Activated CD4-positive, alpha-beta T cell treated with anti-CD3 and anti-CD28 coated beads, Interleukin-2, amount 50 U/mL, for 24 hours (primary cell): ENCODE measurements around the gene PRDX5.
"Not testable (repeated sequence)": the region's sequence is repeated elsewhere in the genome, so short reads cannot be mapped to it uniquely, and the experiment has no call there.

Experiments
- DNase-seq, 2 donors: peaks; one replicate each; pipeline ENCODE4 v3.0.0-alpha.2; 2020; ENCODE audit warnings: low read depth in 1 of 2, low spot score in 1 of 2

The PRDX5 gene

DNA sequence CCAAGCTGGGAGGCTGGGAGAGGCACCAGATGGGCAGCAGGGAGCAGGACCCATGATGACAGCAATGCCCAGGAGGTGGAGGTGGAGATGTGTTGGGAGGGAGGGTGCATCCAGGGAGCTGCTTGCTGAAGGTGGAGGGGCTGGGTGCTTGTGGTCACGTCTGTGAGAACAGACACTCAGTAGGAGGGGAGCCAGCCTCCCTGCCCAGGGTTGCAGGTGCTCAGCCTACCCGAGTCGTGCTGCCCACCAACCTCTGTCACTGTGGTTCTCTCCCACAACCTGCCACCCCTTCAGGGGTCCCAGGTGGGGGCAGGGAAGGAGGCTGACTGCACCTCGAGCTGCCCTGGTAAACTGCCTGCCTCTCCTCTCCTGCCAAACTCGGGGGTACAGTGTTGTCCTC is 5.5 kb downstream of the PRDX5 start:
- DNase-seq = no peak

DNA sequence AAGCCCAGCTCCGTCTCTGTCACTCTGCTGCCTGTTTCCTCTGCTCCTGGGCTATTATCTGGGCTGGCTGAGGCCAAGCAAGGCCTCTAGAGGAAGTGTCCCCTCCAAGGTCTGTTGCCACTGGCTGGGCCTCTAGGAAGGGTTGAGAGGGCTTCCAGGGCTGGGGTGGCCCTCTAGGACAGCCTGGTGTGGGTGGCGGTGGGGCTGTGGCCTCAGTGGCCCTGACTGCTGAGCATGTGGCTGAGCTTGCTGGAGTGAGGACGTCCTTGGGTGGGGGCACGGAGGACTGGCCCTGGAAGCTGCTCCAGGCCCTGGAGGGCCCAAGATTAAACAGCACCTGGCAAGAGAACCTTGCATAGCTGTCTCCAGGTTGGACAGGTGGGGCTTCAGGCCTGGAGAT is 6.1 kb downstream of the PRDX5 start:
- not testable (repeated sequence) for DNase-seq

DNA sequence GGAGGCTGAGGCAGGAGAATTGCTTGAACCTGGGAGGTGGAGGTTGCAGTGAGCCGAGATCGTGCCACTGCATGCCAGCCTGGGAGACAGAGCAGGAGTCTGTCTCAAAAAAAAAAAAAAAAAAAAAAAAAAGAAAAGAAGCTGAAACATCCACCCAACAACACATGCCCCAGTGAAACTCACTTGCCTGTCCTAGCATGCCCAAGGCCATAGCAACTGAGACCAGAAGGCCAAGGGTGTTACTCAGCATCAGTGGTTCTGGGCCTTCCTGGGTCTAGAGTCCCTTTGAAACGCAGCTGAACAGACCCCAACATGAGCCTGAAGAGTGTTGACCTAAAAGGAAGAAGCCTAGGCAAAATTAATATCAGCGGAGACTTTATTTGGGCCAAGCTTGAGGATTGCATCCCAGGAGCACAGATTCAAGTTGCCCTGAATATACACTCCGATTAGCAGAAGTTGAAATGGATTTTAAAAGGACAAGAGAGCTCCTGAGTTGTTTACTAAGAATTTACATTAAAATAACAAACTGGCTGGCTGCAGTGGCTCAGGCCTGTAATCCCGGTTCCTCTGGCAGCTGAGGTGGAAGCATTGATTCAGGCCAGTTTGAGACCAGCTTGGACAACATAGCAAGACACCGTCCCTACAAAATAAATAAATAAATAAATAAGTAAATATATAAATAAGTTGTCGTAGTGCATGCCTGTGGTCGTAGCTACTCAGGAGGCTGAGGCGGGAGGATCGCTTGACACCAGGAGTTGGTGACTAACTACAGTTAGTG is 7.0 kb downstream of the PRDX5 start:
- no peak for DNase-seq

DNA sequence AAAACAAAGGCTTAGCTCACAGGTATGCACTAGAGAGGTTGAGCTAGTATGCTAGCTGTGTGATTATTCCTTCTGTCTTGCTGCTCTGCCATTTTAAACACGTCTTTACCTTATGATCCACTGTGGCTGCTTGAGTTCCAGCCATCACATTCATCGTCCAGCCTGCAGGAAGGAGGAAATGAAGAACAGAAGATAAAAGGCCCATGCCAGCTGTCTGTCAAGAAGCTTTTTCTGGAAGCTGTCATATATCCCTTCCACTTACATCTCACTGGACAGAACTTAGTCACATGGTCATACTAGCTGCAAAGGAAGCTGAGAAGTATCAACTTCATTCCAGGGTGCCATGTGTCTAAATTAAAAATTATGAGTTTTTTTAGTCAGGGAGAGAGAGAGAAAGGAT is 9.5 kb downstream of the PRDX5 start:
- DNase-seq = no peak

DNA sequence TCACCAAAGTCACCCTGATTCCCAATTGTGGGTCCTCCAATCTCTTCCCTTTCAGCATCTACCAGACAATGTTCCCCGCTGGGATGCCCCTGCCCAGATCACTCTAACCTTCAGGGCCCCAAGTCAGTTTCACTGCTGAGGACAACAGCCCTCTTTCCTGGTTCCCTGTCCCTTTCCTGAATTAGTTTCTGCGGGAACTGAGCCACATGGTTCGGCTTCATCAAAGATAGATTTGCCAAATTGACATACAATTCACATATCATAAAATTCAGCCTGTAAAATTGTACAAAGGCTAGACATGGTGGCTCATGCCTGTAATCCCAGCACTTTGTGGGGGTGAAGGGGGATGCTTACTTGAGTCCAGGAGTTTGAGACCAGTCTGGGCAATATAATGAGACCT is 10.1 kb downstream of the PRDX5 start:
- DNase-seq = no peak

DNA sequence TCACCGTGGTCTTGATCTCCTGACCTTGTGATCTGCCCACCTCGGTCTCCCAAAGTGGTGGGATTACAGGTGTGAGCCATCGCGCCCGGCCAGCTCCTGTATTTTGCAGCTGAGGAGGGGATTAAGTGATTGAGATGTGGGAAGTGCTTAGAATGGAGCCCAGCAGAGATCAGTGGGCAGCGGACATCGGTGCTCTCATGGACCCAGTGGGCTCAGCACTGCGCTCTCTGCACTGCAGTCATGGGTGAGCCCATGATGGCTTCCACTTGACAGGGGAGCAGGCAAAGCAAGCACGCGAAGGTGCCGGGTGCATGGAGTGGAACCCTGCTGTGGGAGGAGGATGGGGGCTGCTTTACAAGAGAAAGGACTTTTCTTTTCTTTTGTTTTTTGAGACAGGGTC is 13.0 kb downstream of the PRDX5 start:
- no peak for DNase-seq

DNA sequence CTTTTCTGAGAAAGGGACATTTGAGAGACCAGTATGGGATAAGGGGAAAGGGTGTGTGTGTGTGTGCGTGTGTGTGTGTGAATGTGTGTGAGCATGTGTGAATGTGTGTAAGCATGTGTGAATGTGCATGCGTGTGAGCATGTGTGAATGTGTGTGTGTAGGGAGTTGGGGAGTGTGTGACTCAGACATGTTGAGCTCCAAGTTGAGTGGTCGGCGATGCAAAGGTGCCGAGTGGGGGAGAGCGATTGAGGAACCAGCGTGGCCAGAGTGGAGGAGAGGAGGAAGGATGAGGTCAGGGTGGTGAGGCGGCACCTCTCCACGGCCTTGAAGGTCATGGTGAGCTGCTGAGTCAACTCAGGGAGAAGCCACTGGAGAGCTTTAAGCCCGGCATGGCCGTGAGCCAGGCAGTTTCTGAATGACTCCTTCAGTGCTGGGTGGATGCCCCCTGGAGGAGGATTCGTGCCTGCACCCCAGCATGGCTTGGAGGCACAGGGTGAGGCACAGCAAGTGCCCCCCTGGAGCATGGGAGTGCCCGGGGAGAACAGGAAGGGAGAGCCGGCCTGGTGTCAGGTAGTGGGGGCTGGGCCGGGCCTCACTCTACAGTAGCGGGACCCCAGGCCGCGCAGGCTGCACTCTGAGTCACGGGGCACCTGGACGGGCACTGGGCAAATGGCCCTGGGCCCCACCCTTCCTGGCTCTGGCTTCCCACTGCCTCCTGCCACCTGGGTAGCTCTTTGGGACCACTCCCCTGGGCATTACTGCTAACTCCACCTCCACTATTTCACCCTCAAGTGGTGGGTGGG is 13.8 kb downstream of the PRDX5 start:
- DNase-seq = peak; percentile 31 to 54

DNA sequence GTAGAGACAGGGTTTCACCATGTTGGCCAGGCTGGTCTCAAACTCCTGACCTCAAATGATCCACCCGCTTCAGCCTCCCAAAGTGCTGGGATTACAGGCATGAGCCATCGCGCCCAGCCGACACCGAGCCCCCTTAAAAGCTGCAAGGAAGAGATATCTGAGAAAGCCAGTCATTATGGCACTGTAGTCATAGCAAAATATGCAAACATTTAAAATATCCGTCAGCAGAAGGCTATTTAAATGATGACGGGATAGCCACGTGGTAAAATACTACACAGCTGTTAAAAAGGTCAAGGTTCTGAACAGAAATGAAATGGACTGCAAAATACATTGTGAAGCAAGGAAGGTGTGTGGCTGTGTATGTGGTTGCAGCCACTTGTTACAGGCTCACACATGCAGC is 15.6 kb downstream of the PRDX5 start:
- no peak for DNase-seq

DNA sequence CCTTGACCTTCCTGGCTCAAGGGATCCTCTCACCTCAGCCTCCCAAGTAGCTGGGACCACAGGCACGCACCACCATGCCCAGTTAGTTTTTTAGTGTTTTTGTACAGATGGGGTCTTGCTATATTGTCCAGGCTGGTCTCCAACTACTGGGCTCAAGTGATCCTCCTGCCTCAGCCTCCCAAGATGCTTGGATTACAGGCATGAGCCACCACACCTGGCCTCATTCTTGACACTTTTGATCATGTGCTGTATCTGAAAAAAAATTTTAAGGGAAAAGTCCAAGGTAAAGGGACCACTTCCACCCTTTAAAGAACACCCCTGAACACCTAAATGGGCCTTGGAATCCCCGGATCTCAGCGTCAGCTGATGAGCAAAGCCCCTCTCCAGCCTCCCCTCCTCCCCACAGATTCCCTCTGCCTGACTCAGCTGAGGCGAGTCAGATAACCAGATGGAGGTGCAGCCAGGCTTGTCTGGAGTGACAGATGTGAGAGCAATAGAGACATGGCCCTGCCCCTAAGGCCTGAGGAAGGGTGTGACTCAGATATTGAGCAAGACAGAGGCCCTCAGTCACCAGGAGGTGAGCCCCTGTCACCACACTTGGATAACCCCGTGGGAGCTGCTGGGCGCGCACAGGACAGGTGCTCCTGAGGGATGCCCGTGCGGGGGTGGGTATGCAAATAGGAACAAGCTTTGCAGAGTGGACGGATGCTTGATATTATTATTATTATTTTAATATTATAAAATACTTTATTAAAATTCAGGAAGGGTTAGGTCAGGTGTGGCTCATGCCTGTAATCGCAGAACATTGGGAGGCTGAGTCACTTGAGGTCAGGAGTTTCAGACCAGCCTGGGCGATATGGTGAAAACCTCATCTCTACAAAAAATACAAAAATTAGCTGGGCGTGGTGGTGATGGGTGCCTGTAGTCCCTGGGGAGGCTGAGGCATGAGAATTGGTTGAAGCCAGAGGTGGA is 17.1 kb downstream of the PRDX5 start:
- no peak for DNase-seq

DNA sequence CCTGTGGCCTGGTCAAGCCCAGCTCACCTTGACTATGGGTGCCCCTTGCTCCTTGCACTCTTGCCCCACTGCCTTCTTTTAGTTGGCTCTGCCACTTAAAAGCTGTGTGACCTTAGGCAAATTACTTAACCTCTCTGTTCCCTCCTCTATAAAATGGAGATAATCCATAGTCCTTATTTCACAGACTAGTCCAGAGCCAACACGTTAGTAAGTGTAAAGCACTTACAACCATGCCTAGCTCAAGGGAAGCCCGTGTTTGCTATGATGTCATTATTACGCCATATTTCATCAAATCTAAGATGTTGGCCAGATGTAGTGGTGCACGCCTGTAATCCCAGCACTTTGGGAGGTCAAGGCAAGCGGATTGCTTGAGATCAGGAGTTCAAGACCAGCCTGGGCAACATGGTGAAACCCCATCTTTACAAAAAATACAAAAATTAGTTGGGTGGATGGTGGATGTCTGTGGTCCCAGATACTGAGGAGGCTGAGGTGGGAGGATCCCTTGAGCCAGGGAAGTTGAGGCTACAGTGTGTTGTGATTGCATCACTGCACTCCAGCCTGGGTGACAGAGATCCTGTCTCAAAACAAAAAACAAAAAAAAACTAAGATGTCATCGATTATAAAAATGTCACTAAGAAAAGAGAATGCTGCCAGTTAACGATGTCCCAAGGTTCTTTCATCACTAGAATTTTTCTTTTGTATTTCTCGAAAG is 19.8 kb downstream of the PRDX5 start:
- DNase-seq = no peak

DNA sequence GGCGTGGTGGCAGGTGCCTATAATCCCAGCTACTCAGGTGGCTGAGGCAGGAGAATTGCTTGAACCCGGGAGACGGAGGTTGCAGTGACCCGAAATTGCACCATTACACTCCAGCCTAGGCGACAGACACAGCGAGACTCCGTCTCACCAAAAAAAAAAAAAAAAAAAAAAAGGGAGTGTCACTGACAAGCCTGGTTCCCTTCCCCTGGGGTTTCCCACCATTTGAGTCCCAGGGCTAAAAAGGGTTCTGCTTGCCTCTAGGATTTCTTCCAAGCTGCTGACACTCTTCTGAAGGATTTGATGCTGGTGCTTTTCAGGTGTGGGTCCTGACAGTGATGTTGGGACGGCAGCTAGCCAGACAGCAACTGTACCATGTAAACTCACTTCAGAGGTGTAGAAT is 20.8 kb downstream of the PRDX5 start:
- no peak for DNase-seq

DNA sequence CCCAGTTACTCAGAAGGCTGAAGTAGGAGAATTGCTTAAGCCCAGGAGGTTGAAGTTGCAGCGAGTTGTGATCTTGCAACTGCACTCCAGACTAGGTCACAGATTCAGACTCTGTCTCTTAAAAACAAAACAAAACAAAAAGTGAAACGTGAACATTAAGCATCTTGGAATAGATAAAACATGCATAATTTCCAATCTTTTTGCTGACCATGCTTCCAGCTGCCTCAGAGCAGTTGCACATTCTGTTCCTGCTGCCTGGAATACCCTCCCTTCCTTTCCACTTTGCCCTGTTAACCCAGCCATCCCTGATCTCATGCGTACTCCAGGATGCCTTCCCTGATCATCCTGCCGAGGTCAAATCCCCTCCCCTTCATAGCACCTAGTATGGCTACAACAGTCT is 21.4 kb downstream of the PRDX5 start:
- DNase-seq = no peak

DNA sequence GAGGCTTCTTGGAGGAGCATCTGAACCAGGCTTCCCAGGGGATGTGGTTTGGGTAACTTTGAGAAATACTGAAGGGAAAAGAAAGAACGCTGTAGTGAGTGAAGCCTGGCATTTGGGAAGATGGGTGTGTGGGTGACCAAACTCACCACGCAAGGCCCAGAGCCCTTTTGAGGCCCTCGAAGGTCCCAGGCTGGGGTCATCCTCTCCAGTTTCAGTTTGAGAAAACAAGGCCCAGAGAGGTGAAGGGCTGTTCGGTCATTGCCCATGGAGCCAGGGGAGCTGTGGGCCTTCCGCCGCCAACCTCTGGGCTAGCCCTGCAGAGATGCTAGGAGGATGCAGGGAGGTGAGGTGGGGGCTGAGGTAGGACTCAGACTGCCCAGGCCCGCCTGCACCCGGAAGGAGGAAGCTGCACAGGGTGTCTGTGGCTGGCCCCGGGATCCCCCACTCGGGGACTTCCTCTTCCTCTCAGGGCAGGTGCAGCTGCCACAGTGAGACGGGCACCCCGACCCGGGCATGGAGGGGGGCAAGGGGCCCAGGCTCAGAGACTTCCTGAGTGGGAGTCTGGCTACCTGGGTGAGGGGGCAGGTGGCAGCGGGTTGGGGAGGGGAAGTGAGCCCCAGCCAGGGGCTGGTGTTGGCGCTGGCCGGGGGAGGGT is 22.0 kb downstream of the PRDX5 start, which contains the start of gene CCDC88B:
TSS of gene CCDC88B (plus strand) at position 451 of the 655 bp plus-strand sequence. CDS start at position 514, 63 bp downstream.
- DNase-seq = peak; percentile 60 to 72

DNA sequence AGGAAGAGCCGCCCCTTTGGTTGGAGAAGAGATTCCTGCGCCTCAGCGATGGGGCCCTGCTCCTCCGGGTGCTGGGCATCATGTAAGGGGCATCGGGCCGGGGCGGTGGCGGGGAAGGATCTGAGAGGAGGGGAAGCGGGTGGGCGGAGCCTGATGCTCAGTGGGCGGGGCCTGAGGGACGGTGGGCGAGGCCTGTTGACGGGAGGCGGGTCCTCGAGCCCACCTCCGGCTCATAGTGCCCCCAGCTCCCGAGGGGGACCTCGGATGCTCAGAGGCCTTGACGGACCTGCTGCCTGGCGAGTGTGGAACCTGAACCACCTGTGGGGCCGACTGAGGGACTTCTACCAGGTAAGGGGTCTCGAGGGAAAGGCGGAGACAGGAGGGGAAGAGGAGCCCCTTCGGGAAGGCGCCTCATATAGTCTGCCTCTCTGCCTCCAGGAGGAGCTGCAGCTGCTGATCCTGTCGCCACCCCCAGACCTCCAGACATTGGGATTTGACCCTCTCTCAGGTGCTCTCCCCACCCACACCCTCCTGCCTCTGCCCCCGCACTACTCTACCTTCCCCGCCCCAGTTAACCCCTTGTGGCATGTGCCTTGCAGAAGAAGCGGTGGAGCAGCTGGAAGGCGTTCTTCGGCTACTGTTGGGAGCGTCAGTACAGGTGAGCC is 22.9 kb downstream of the PRDX5 start:
- peak; percentile 65 to 66 for DNase-seq

DNA sequence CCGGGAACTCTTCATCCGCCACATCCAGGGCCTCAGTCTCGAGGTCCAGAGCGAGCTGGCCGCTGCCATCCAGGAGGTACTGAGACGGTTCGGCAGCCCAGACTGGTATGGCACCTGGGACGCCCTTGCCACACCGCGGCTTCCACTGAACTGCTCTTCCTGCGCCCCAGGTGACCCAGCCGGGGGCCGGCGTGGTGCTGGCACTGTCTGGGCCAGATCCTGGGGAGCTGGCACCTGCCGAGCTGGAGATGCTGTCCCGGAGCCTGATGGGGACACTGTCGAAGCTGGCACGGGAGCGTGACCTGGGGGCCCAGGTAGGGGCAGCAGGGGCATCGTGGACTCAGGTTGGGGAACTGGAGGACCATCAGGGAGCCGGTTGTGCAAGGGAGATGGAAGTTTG is 23.5 kb downstream of the PRDX5 start:
- DNase-seq = no peak

DNA sequence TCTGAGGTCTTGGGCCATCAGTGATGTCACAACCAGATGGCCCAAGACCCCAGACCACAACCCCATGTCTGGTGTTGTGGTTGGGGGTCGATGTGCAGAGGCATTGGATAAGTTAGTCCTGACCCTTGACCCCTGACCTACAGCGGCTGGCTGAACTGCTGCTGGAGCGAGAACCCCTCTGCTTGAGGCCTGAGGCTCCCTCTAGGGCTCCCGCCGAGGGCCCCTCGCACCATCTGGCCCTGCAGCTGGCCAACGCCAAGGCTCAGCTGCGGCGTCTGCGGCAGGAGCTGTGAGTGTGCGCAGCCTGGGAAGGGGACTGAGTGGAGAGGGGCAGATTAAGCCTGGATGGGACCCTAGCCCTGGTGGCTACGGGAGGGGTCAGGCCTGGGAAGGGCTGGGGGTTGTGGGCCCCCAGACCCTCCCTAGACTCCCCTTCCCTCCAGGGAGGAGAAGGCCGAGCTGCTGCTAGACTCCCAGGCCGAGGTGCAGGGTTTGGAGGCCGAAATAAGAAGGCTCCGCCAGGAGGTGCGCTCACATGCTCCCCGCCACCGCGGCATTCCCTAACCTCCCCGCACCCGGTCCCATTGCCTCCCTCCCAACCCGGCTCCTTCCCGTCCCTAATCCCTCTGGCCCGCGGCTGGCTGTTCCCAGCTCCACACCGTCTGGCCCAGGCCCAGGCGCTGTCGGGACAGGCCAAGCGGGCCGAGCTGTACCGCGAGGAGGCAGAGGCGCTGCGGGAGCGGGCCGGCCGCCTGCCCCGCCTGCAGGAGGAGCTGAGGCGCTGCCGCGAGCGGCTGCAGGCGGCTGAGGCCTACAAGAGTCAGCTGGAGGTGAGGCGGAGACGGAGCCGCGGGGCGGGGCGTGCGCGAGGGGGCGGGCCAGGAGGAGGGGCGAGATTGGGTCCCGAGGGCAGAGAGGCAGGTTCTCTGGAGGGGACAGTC is 24.2 kb downstream of the PRDX5 start:
- DNase-seq = peak; percentile 84 to 86

DNA sequence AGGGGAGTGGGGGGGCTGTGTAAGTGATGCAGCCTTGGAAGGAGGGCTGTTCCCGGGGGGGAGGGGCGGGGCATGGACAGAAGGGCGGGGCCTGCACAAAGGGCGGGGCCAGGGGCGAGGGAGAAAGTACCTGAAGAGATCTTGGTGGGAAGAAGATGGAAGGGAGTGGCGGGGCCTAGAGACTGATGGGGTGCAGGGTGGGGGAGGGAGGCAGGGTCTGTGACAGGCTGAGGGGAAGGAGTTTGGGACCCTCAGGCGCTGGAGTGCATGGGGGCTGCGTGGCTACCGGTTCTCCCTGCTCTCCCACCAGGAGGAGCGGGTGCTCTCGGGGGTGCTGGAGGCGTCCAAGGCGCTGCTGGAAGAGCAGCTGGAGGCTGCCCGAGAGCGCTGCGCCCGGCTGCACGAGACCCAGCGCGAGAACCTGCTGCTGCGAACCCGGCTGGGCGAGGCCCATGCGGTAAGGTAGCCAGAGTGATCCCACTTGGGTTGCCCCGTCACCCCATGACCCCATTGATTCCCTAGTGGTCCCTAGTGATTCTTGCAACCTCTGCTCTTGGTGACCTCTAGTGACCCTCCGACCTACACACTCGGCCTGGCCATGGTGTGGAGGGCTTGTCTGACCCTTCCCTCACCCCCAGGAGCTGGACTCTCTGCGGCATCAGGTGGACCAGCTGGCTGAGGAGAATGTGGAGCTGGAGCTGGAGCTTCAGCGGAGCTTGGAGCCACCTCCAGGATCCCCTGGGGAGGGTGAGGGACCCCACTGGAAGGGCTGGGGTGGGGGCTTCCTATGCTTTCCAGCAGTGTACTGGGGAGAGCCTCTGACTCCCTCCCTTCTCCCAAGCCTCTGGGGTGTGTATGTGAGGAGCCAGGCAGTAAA is 25.2 kb downstream of the PRDX5 start:
- DNase-seq = no peak
